OCI-LY3 (cell line): ENCODE results near the gene SCYL3.
"Not testable (repeated sequence)": the region's sequence is repeated elsewhere in the genome, so short reads cannot be mapped to it uniquely, and the experiment has no call there.

Experiments used
- H2AFZ ChIP-seq: fragments of 200-600, 300-600 bp; shearing (Covaris generic); 2 replicates; pipeline ENCODE4 v1.6.0; 2014; ENCODE audit warnings: antibody characterized with exemption, low read depth, low read length
- H3K27ac ChIP-seq: fragments of 200-600, 300-600 bp; sonication (generic); 2 replicates; pipeline ENCODE4 v1.5.1; 2014; ENCODE audit warnings: mild to moderate bottlenecking, low read length, moderate library complexity, mixed read lengths
- H3K27me3 ChIP-seq: fragments of 200-600, 300-600 bp; sonication (generic); 2 replicates; pipeline ENCODE4 v1.6.1; 2014; ENCODE audit warnings: low read depth, low read length, mixed read lengths
- H3K36me3 ChIP-seq: fragments of 200-600, 300-600 bp; sonication (generic); replicated peaks from 2 replicates; pipeline ENCODE3; 2014; ENCODE audit warnings: low read depth, low read length, mixed read lengths
- H3K4me1 ChIP-seq: fragments of 300-600, 200-600 bp; sonication (generic); 2 replicates; pipeline ENCODE4 v1.6.1; 2014; ENCODE audit warnings: low read length, mixed read lengths
- H3K4me2 ChIP-seq: fragments of 200-600, 300-600 bp; sonication (generic); 2 replicates; pipeline ENCODE4 v1.6.1; 2014; ENCODE audit warnings: low read length, mixed read lengths
- H3K4me3 ChIP-seq: fragments of 300-600, 200-600 bp; sonication (generic); 2 replicates; pipeline ENCODE4 v1.5.1; 2014; ENCODE audit warnings: antibody characterized with exemption, mild to moderate bottlenecking, low read length, moderate library complexity
- H3K79me2 ChIP-seq: fragments of 300-600, 200-600 bp; shearing (Covaris generic); 2 replicates; pipeline ENCODE4 v1.6.1; 2014; ENCODE audit warnings: mild to moderate bottlenecking, low read length, mixed read lengths
- H3K9ac ChIP-seq: fragments of 300-600, 200-600 bp; shearing (Covaris generic); 2 replicates; pipeline ENCODE4 v1.6.0; 2014; ENCODE audit warnings: mild to moderate bottlenecking, low read length, moderate library complexity
- H3K9me3 ChIP-seq: fragments of 200-600, 300-600 bp; shearing (Covaris generic); 2 replicates; pipeline ENCODE4 v1.6.1; 2014; ENCODE audit warnings: low read length, mixed read lengths; ENCODE audit not compliant: insufficient read depth
- H4K20me1 ChIP-seq: fragments of 200-600, 300-600 bp; sonication (generic); 2 replicates; pipeline ENCODE4 v1.6.1; 2016; ENCODE audit warnings: low read length, mixed read lengths; ENCODE audit not compliant: insufficient read depth
- EZH2phosphoT487 ChIP-seq: fragments of 200-600 bp; shearing (Covaris generic); IDR thresholded peaks from 2 replicates; pipeline ENCODE4 v1.6.1; 2018; ENCODE audit warnings: antibody characterized with exemption, mixed run types, low read depth
- TF ChIP-seq, protein P1 (sequence below): fragments of 200-600, 300-600 bp; sonication (generic); IDR thresholded peaks from 2 replicates; pipeline ENCODE4 v1.5.1; 2014; ENCODE audit warnings: antibody characterized with exemption, low read length, low read depth

The SCYL3 gene

DNA sequence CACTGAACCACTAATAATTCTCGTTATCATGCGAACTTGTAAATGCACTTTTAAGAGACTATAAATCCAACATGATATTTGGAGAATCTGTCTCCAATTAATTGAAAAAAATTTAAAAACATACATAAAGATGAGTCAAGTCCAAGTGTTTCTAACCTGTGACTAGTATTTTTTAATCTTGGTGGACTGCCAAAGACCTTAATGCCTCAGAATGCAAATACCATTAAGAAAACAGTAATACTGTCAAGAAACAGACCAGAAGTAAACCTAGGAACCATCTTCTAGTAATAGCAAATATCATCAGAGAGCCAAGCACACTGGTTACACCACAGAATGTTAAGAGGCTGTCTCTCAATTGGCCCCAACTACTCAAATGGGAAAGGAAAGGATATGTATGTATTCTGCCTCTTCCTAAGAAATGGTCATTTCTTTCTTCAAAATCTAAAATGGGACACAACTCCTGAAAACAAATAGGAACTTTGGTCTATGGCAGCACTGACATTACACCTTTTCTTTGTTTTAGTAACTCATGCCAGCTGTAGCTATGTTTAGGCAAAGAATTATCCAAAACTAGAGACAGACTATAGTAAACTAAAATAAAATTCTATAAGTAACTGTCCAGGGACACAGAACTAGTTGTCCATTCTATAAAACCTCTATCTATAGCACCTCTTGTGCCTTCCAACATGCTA is 15.8 kb downstream of the SCYL3 start:
- H3K4me2 ChIP-seq, result no peak overlapping the region
- H3K36me3 ChIP-seq, result peaks cover 39% of the 10 kb centered on the region
- no peak overlapping the region for H3K27ac ChIP-seq

DNA sequence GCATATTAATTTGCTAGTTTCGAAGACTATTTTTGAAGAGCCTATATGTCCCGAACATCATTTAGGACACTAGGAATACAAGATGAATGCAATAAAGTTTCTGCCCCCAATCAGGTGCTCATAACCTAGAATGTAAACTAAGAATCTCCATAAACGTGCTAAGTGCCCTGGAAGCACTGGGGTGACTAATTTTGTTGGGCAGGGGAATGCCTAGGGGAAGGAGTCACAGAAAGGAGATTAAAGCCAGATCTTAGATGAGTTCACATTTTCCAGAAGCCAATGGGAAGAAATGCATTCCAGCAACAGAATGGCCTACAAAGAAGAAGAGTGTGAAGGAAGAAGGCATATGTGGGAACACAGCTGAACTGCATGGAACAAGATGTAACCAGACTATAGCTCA is 19.5 kb downstream of the SCYL3 start:
- no peak for TF ChIP-seq EZH2phosphoT487
- TF ChIP-seq, protein P1, sequence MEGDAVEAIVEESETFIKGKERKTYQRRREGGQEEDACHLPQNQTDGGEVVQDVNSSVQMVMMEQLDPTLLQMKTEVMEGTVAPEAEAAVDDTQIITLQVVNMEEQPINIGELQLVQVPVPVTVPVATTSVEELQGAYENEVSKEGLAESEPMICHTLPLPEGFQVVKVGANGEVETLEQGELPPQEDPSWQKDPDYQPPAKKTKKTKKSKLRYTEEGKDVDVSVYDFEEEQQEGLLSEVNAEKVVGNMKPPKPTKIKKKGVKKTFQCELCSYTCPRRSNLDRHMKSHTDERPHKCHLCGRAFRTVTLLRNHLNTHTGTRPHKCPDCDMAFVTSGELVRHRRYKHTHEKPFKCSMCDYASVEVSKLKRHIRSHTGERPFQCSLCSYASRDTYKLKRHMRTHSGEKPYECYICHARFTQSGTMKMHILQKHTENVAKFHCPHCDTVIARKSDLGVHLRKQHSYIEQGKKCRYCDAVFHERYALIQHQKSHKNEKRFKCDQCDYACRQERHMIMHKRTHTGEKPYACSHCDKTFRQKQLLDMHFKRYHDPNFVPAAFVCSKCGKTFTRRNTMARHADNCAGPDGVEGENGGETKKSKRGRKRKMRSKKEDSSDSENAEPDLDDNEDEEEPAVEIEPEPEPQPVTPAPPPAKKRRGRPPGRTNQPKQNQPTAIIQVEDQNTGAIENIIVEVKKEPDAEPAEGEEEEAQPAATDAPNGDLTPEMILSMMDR, result no peak
- no peaks in the 10 kb centered on the region for H4K20me1 ChIP-seq
- no peak overlapping the region for H3K9ac ChIP-seq
- H2AFZ ChIP-seq, result no peak overlapping the region
- no peaks in the 10 kb centered on the region for H3K9me3 ChIP-seq
- H3K4me1 ChIP-seq, result peaks cover 17% of the 10 kb centered on the region
- H3K4me3 ChIP-seq, result peak overlapping the region; percentile 12; the same call in 1 of the 2 replicates
- peaks cover 66% of the 10 kb centered on the region for H3K36me3 ChIP-seq
- 0 out of 2 replicates have a peak, but pooled peaks cover under 1% of the 10 kb centered on the region for H3K79me2 ChIP-seq
- no peaks in the 10 kb centered on the region for H3K27me3 ChIP-seq
- H3K27ac ChIP-seq, result peak overlapping the region; percentile 19
- H3K4me2 ChIP-seq, result peak overlapping the region; percentile 36

More for the DNA sequence above, 15.8 kb downstream of the SCYL3 start:
- peaks cover 20% of the 10 kb centered on the region for H3K4me1 ChIP-seq
- 0 out of 2 replicates have a peak, but pooled peaks cover 3% of the 10 kb centered on the region for H3K79me2 ChIP-seq
- H4K20me1 ChIP-seq, result no peaks in the 10 kb centered on the region
- no peaks in the 10 kb centered on the region for H3K9me3 ChIP-seq
- no peaks in the 10 kb centered on the region for H3K27me3 ChIP-seq
- no peak overlapping the region for H3K4me3 ChIP-seq
- TF ChIP-seq EZH2phosphoT487, result no peak
- TF ChIP-seq, protein P1, result no peak
- H2AFZ ChIP-seq, result no peak overlapping the region
- no peak overlapping the region for H3K9ac ChIP-seq

DNA sequence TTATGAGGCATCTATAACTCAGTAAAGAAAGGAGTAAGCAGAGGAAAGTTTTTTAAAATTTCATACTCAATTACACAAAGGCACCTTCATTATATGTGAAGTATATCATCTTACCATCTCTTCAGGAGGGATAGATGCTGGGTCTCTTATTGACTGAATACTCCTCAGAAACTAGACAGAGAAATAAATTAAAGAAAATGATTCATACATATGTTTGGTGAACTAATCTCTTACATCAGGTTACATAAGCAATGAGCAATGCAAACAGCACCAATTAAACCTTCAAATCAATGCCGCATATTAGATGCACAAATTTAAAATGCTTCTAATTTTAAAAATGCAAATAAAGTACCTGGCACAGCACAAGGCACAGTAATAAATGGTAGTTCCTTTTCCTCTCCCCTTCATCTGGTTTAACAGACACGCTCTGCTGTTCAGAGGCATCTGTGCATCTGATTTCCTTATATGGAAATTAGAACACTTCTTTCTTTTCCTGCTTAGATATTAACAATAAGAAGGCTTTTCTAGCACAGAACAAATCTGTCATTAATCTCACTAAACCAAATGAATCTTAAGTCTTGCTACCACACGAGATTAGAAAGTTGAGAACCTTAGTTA is 20.0 kb downstream of the SCYL3 start:
- peak overlapping the region; percentile 12; the same call in 1 of the 2 replicates for H3K4me3 ChIP-seq
- peaks cover 71% of the 10 kb centered on the region for H3K36me3 ChIP-seq
- H4K20me1 ChIP-seq, result no peaks in the 10 kb centered on the region
- H3K9me3 ChIP-seq, result no peaks in the 10 kb centered on the region
- no peaks in the 10 kb centered on the region for H3K27me3 ChIP-seq
- no peaks in the 10 kb centered on the region for H3K79me2 ChIP-seq
- TF ChIP-seq, protein P1, result no peak
- no peak for TF ChIP-seq EZH2phosphoT487
- H3K4me1 ChIP-seq, result peaks cover 14% of the 10 kb centered on the region
- H3K9ac ChIP-seq, result no peak overlapping the region
- H3K27ac ChIP-seq, result peak overlapping the region; percentile 29
- H2AFZ ChIP-seq, result no peak overlapping the region
- peak overlapping the region; percentile 36 for H3K4me2 ChIP-seq

DNA sequence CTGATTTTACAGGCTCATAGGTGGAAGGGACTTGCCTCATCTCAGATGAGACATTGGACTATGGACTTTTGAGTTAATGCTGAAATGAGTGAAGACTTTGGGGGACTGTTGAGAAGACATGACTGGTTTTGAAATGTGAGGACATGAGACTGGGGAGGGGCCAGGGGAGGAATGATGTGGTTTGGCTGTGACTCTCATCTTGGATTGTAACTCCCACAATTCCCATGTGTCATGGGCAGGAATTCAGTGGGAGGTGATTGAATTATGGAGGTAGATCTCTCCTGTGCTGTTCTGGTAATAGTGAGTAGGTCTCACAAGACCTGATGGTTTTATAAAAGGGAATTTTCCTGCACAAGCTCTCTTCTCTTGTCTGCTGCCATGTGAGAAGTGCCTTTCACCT is 20.8 kb downstream of the SCYL3 start:
- H3K4me3 ChIP-seq, result no peak overlapping the region
- H3K4me1 ChIP-seq, result peaks cover 14% of the 10 kb centered on the region
- no peaks in the 10 kb centered on the region for H3K27me3 ChIP-seq
- H3K27ac ChIP-seq, result no peak overlapping the region
- H3K79me2 ChIP-seq, result no peaks in the 10 kb centered on the region
- H3K4me2 ChIP-seq, result no peak overlapping the region
- H3K36me3 ChIP-seq, result peaks cover 78% of the 10 kb centered on the region
- no peak overlapping the region for H2AFZ ChIP-seq
- H4K20me1 ChIP-seq, result no peaks in the 10 kb centered on the region
- no peak overlapping the region for H3K9ac ChIP-seq
- H3K9me3 ChIP-seq, result no peaks in the 10 kb centered on the region
- TF ChIP-seq EZH2phosphoT487, result no peak
- TF ChIP-seq, protein P1, result no peak

DNA sequence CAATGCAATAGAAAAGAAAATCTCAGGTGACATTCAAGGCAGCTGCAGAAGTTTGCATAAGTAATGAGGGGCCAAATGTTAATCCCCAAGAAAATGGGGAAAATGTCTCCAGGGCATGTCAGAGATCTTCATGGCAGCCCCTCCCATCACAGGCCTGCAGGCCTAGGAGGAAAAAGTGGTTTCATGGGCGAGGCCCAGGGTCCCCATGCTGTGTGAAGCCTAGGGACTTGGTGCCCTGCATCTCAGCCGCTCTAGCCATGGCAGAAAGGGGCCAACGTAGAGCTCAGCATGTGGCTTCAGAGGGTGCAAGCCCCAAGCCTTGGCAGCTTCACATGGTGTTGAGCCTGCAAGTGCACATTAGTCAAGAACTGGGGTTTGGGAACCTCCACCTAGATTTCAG is 21.7 kb downstream of the SCYL3 start:
- Histone ChIP-seq H3K36me3 (peaks cover 81% of the 10 kb centered on the region), H3K4me1 (peaks cover 14% of the 10 kb centered on the region)

More for the DNA sequence above, 21.7 kb downstream of the SCYL3 start:
- not testable (repeated sequence) for H3K9ac ChIP-seq, H3K79me2 ChIP-seq, H4K20me1 ChIP-seq, H3K4me3 ChIP-seq, H2AFZ ChIP-seq, H3K4me2 ChIP-seq, H3K27me3 ChIP-seq, H3K27ac ChIP-seq, H3K9me3 ChIP-seq
